ENCODE results near the gene CTNNA3. TPM values are rescaled to one million over a fixed set of nuclear protein-coding genes. Genes with fewer than 3 reads are reported as not detected.

Gene CTNNA3
- total RNA-seq, 2 experiments from 2014 or later: not detected

- no peak for DNase-seq
- CTCF ChIA-PET: interaction anchor here (2.4 to 5.0 kb wide), 2 partner anchors 33 to 114 kb away, joined by 11 to 61 read pairs; no protein-coding TSS in a partner anchor
- intact Hi-C loops (cut with micrococcal nuclease): loop anchor here (10.0 kb wide), 1 partner anchor 490 kb away; no protein-coding TSS in a partner anchor
- H3K4me1 Mint-ChIP-seq (ENCODE audit: low read depth): no peaks in the 10 kb centered on the region
- H3K36me3 Mint-ChIP-seq (ENCODE audit: low read depth): no peaks in the 10 kb centered on the region
- H3K27me3 Mint-ChIP-seq (ENCODE audit: low read depth): no peaks in the 10 kb centered on the region
- H3K27ac Mint-ChIP-seq: no peak overlapping the region
- no peak overlapping the region for H3K4me3 Mint-ChIP-seq
- no peaks in the 10 kb centered on the region for H3K9me3 Mint-ChIP-seq
Observed at GRCh38 chr10:67664942-67665341, 31.1 kb downstream of the CTNNA3 start.

GRCh38 chr10:67663449-67664087, 32.4 kb downstream of the CTNNA3 start:
- intact Hi-C loops (cut with micrococcal nuclease): loop anchor here (10.0 kb wide), 1 partner anchor 491 kb away; no protein-coding TSS in a partner anchor
- Mint-ChIP-seq H3K27me3 (ENCODE audit: low read depth) (no peaks in the 10 kb centered on the region), H3K36me3 (ENCODE audit: low read depth) (no peaks in the 10 kb centered on the region), H3K9me3 (no peaks in the 10 kb centered on the region), H3K27ac (no peak overlapping the region), H3K4me3 (no peak overlapping the region), H3K4me1 (ENCODE audit: low read depth) (no peaks in the 10 kb centered on the region)
- CTCF ChIA-PET: interaction anchor here (1.0 to 5.0 kb wide), 2 partner anchors 34 to 115 kb away, joined by 6 to 61 read pairs; no protein-coding TSS in a partner anchor
- DNase-seq: no peak

- Mint-ChIP-seq H3K4me1 (ENCODE audit: low read depth) (no peaks in the 10 kb centered on the region), H3K36me3 (ENCODE audit: low read depth) (no peaks in the 10 kb centered on the region), H3K9me3 (no peaks in the 10 kb centered on the region), H3K27me3 (ENCODE audit: low read depth) (no peaks in the 10 kb centered on the region), H3K4me3 (no peak overlapping the region), H3K27ac (no peak overlapping the region)
- intact Hi-C loops (cut with micrococcal nuclease): loop anchor here (10.0 kb wide), 1 partner anchor 492 kb away; no protein-coding TSS in a partner anchor
- no peak for DNase-seq
- CTCF ChIA-PET: interaction anchor here (0.7 to 5.0 kb wide), 3 partner anchors 35 to 116 kb away, joined by 3 to 61 read pairs (median 6); no protein-coding TSS in a partner anchor
Observed at GRCh38 chr10:67662415-67662814, 33.6 kb downstream of the CTNNA3 start.

GRCh38 chr10:67659497-67659896, 36.5 kb downstream of the CTNNA3 start:
- Mint-ChIP-seq H3K9me3 (no peaks in the 10 kb centered on the region), H3K4me3 (no peak overlapping the region), H3K4me1 (ENCODE audit: low read depth) (no peaks in the 10 kb centered on the region), H3K36me3 (ENCODE audit: low read depth) (no peaks in the 10 kb centered on the region), H3K27me3 (ENCODE audit: low read depth) (no peaks in the 10 kb centered on the region), H3K27ac (no peak overlapping the region)
- DNase-seq: no peak
- intact Hi-C loops (cut with micrococcal nuclease): no loop called here
- CTCF ChIA-PET: interaction anchor here (1.4 kb wide), 1 partner anchor 39 kb away, joined by 3 read pairs; no protein-coding TSS in a partner anchor

GRCh38 chr10:67657775-67658174, 38.2 kb downstream of the CTNNA3 start:
- Mint-ChIP-seq H3K27ac (no peak overlapping the region), H3K9me3 (no peaks in the 10 kb centered on the region), H3K4me1 (ENCODE audit: low read depth) (no peaks in the 10 kb centered on the region), H3K36me3 (ENCODE audit: low read depth) (no peaks in the 10 kb centered on the region), H3K4me3 (no peak overlapping the region), H3K27me3 (ENCODE audit: low read depth) (no peaks in the 10 kb centered on the region)
- no peak for DNase-seq
- CTCF ChIA-PET: no interaction called here
- intact Hi-C loops (cut with micrococcal nuclease): no loop called here

GRCh38 chr10:67650558-67650957, 45.4 kb downstream of the CTNNA3 start:
- Mint-ChIP-seq H3K36me3 (ENCODE audit: low read depth) (no peaks in the 10 kb centered on the region), H3K27me3 (ENCODE audit: low read depth) (no peaks in the 10 kb centered on the region), H3K4me1 (ENCODE audit: low read depth) (no peaks in the 10 kb centered on the region), H3K4me3 (no peak overlapping the region), H3K9me3 (no peaks in the 10 kb centered on the region), H3K27ac (no peak overlapping the region)
- CTCF ChIA-PET: no interaction called here
- no peak for DNase-seq
- intact Hi-C loops (cut with micrococcal nuclease): no loop called here

- H3K4me3 Mint-ChIP-seq: no peak overlapping the region
- no peaks in the 10 kb centered on the region for H3K4me1 Mint-ChIP-seq (ENCODE audit: low read depth)
- H3K27ac Mint-ChIP-seq: no peak overlapping the region
Observed at GRCh38 chr10:67648613-67649229, 47.3 kb downstream of the CTNNA3 start.

GRCh38 chr10:67630904-67631303, 65.1 kb downstream of the CTNNA3 start:
- Mint-ChIP-seq H3K4me1 (ENCODE audit: low read depth) (no peaks in the 10 kb centered on the region), H3K36me3 (ENCODE audit: low read depth) (no peaks in the 10 kb centered on the region), H3K27me3 (ENCODE audit: low read depth) (no peaks in the 10 kb centered on the region), H3K9me3 (peaks cover 10% of the 10 kb centered on the region), H3K27ac (no peak overlapping the region), H3K4me3 (no peak overlapping the region)
- no peak for DNase-seq
- intact Hi-C loops (cut with micrococcal nuclease): no loop called here
- CTCF ChIA-PET: no interaction called here

More at GRCh38 chr10:67648613-67649229, 47.3 kb downstream of the CTNNA3 start:
- Mint-ChIP-seq H3K36me3 (ENCODE audit: low read depth) (no peaks in the 10 kb centered on the region), H3K9me3 (no peaks in the 10 kb centered on the region), H3K27me3 (ENCODE audit: low read depth) (no peaks in the 10 kb centered on the region)
- no peak for DNase-seq
- CTCF ChIA-PET: no interaction called here
- intact Hi-C loops (cut with micrococcal nuclease): no loop called here

- Mint-ChIP-seq H3K9me3 (peaks cover 3% of the 10 kb centered on the region), H3K27ac (no peak overlapping the region), H3K36me3 (ENCODE audit: low read depth) (no peaks in the 10 kb centered on the region), H3K4me1 (ENCODE audit: low read depth) (no peaks in the 10 kb centered on the region), H3K4me3 (no peak overlapping the region), H3K27me3 (ENCODE audit: low read depth) (no peaks in the 10 kb centered on the region)
- DNase-seq: no peak
- intact Hi-C loops (cut with micrococcal nuclease): no loop called here
- CTCF ChIA-PET: interaction anchor here (0.6 kb wide), 1 partner anchor 119 kb away, joined by 4 read pairs; no protein-coding TSS in a partner anchor
Observed at GRCh38 chr10:67629461-67629971, 66.5 kb downstream of the CTNNA3 start.

- Mint-ChIP-seq H3K4me1 (ENCODE audit: low read depth) (no peaks in the 10 kb centered on the region), H3K4me3 (no peak overlapping the region), H3K27ac (no peak overlapping the region), H3K9me3 (peaks cover 3% of the 10 kb centered on the region), H3K36me3 (ENCODE audit: low read depth) (no peaks in the 10 kb centered on the region), H3K27me3 (ENCODE audit: low read depth) (no peaks in the 10 kb centered on the region)
- CTCF ChIA-PET: interaction anchor here (0.9 kb wide), 2 partner anchors 12 to 23 kb away, joined by 3 read pairs; no protein-coding TSS in a partner anchor
- no peak for DNase-seq
- intact Hi-C loops (cut with micrococcal nuclease): no loop called here
Observed at GRCh38 chr10:67622984-67623383, 73.0 kb downstream of the CTNNA3 start.

GRCh38 chr10:67622511-67622910, 73.5 kb downstream of the CTNNA3 start:
- H3K4me3 Mint-ChIP-seq: no peak overlapping the region
- H3K4me1 Mint-ChIP-seq (ENCODE audit: low read depth): no peaks in the 10 kb centered on the region
- no peak overlapping the region for H3K27ac Mint-ChIP-seq
- peaks cover 3% of the 10 kb centered on the region for H3K9me3 Mint-ChIP-seq
- no peak for DNase-seq
- intact Hi-C loops (cut with micrococcal nuclease): no loop called here
- H3K27me3 Mint-ChIP-seq (ENCODE audit: low read depth): no peaks in the 10 kb centered on the region
- CTCF ChIA-PET: interaction anchor here (0.9 kb wide), 1 partner anchor 11 kb away, joined by 3 read pairs; no protein-coding TSS in a partner anchor
- H3K36me3 Mint-ChIP-seq (ENCODE audit: low read depth): no peaks in the 10 kb centered on the region

- no peak for DNase-seq
- H3K4me3 Mint-ChIP-seq: no peak overlapping the region
- H3K27ac Mint-ChIP-seq: no peak overlapping the region
- no peaks in the 10 kb centered on the region for H3K36me3 Mint-ChIP-seq (ENCODE audit: low read depth)
- H3K4me1 Mint-ChIP-seq (ENCODE audit: low read depth): no peaks in the 10 kb centered on the region
- H3K27me3 Mint-ChIP-seq (ENCODE audit: low read depth): no peaks in the 10 kb centered on the region
- intact Hi-C loops (cut with micrococcal nuclease): no loop called here
- CTCF ChIA-PET: interaction anchor here (0.9 kb wide), 1 partner anchor 11 kb away, joined by 3 read pairs; no protein-coding TSS in a partner anchor
- no peaks in the 10 kb centered on the region for H3K9me3 Mint-ChIP-seq
Observed at GRCh38 chr10:67621834-67622233, 74.2 kb downstream of the CTNNA3 start.

All from activated naive CD4-positive, alpha-beta T cell treated with anti-CD3 and anti-CD28 coated beads for 36 hours (primary cell).